SK-N-SH (cell line): ENCODE measurements around the gene DNAH6.

ENCODE experiments used
- CHD2 ChIP-seq: fragments of 150-350 bp; IDR thresholded peaks from 2 replicates; pipeline ENCODE4 v1.6.1; 2018; ENCODE audit warnings: low read length; ENCODE audit not compliant: partially characterized antibody
- CTCF ChIP-seq: fragments of 200-600 bp; sonication (generic); IDR thresholded peaks from 2 replicates; pipeline ENCODE4 v1.6.1; 2017; ENCODE audit warnings: antibody characterized with exemption, mild to moderate bottlenecking, moderate library complexity
- GABPA ChIP-seq: IDR thresholded peaks from 2 replicates; pipeline ENCODE4 v1.4.0; 2012; ENCODE audit warnings: low read depth, mild to moderate bottlenecking
- NFIC ChIP-seq: IDR thresholded peaks from 2 replicates; pipeline ENCODE4 v1.4.0; 2012; ENCODE audit warnings: borderline replicate concordance
- POLR2AphosphoS5 ChIP-seq: IDR thresholded peaks from 2 replicates; pipeline ENCODE4 v1.6.1; 2012; ENCODE audit warnings: low read depth, low read length
- RAD21 ChIP-seq: IDR thresholded peaks from 2 replicates; pipeline ENCODE4 v1.6.1; 2012; ENCODE audit warnings: mild to moderate bottlenecking, low read length
- REST ChIP-seq: IDR thresholded peaks from 2 replicates; pipeline ENCODE4 v1.6.1; 2012; ENCODE audit warnings: mild to moderate bottlenecking, low read depth, low read length, moderate library complexity
- SIN3A ChIP-seq: IDR thresholded peaks from 2 replicates; pipeline ENCODE4 v1.6.1; 2012; ENCODE audit warnings: low read depth, mild to moderate bottlenecking, low read length, moderate library complexity, borderline replicate concordance
- SMC3 ChIP-seq: IDR thresholded peaks from 2 replicates; pipeline ENCODE4 v1.6.1; 2012; ENCODE audit warnings: low read depth, low read length, improper control_type of control experiment
- TAF1 ChIP-seq: IDR thresholded peaks from 2 replicates; pipeline ENCODE4 v1.6.1; 2012; ENCODE audit warnings: low read depth, mild to moderate bottlenecking, low read length, moderate library complexity, borderline replicate concordance
- USF2 ChIP-seq: fragments of 150-350 bp; IDR thresholded peaks from 2 replicates; pipeline ENCODE4 v1.6.1; 2017; ENCODE audit warnings: antibody characterized with exemption, low read length, low read depth, borderline replicate concordance
- ZBTB33 ChIP-seq: IDR thresholded peaks from 2 replicates; pipeline ENCODE4 v1.4.0; 2012; ENCODE audit warnings: low read depth, borderline replicate concordance

- TF ChIP-seq TAF1 (no peak), SIN3A (no peak), CHD2 (no peak), POLR2AphosphoS5 (no peak), CTCF (no peak), RAD21 (no peak), NFIC (no peak), REST (no peak), GABPA (no peak), USF2 (no peak), SMC3 (no peak), ZBTB33 (no peak)
Observed at GRCh38 chr2:84844141-84844540, 327.8 kb downstream of the DNAH6 start.
